Type B pancreatic cell (in vitro differentiated cells): Measurements from ENCODE around the gene FSTL3. TPM values are rescaled to one million over a fixed set of nuclear protein-coding genes. Genes with fewer than 3 reads are reported as not detected.

Experiments used
- DNase-seq: peaks from one replicate; pipeline ENCODE4 v3.0.0; 2021; ENCODE audit warnings: mixed read lengths; ENCODE audit not compliant: unreplicated experiment; ENCODE audit errors: extremely low spot score
- H3K27ac Mint-ChIP-seq: 2 replicates; pipeline ENCODE4 v1.8.0; 2021; ENCODE audit warnings: mild to moderate bottlenecking, mixed read lengths
- H3K27me3 Mint-ChIP-seq: 2 replicates; pipeline ENCODE4 v1.8.0; 2021; ENCODE audit warnings: mixed read lengths
- H3K36me3 Mint-ChIP-seq: 2 replicates; pipeline ENCODE4 v1.8.0; 2021; ENCODE audit warnings: mixed read lengths
- H3K4me1 Mint-ChIP-seq: one replicate; pipeline ENCODE4 v1.8.0; 2021; ENCODE audit warnings: mixed read lengths; ENCODE audit not compliant: unreplicated experiment
- H3K4me3 Mint-ChIP-seq: 2 replicates; pipeline ENCODE4 v1.8.0; 2021; ENCODE audit warnings: mild to moderate bottlenecking, mixed read lengths
- H3K9me3 Mint-ChIP-seq: 2 replicates; pipeline ENCODE4 v1.8.0; 2021; ENCODE audit warnings: mixed read lengths
- total RNA-seq: library from RNA; stranded (reverse); gene quantifications from 2 replicates; pipeline ENCODE4 v1.2.1, GENCODE V29; 2021; ENCODE audit warnings: low replicate concordance
- TF ChIP-seq, protein P1 (sequence below): fragments of 200-600 bp; sonication (generic); conservative IDR thresholded peaks from 2 replicates; pipeline ENCODE4 v1.5.0; 2021; ENCODE audit warnings: antibody characterized with exemption, mild to moderate bottlenecking

Gene FSTL3
- total RNA-seq, 1 donor from 2014 or later: 11.0 TPM

DNA sequence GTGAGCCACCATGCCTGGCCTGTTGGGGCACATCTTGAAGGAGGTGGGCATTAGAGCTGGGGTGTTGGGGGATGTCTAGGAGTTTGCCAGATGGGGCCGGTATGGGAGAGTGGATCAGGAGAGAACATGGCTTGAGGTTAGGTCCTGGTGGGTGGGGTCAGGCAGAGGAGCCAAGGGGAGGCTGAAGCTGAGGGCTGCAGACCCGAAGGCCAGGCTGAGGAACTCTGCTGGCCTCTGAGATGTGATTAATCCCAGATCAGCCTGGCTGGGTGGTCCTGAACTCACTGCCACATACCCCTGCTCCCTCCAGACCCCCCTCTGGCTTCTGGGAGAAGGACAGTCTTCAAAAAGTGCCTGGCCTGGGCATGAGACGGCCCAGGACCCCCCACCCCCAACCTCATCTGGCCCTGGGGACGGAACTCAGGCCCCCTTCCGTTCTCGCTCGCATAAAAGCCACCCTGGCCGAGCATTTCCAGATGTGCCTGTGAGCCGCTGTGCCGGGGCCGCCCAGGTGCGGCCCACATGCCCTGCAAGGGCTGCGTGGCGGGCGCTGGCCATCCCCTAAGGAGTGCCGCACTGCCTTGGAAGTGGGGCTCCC lies 2.7 kb downstream of the FSTL3 start:
- peaks cover 7% of the 10 kb centered on the region for H3K4me1 Mint-ChIP-seq
- no peaks in the 10 kb centered on the region for H3K9me3 Mint-ChIP-seq
- DNase-seq: no peak
- H3K27me3 Mint-ChIP-seq: peaks cover 6% of the 10 kb centered on the region
- TF ChIP-seq, protein P1, sequence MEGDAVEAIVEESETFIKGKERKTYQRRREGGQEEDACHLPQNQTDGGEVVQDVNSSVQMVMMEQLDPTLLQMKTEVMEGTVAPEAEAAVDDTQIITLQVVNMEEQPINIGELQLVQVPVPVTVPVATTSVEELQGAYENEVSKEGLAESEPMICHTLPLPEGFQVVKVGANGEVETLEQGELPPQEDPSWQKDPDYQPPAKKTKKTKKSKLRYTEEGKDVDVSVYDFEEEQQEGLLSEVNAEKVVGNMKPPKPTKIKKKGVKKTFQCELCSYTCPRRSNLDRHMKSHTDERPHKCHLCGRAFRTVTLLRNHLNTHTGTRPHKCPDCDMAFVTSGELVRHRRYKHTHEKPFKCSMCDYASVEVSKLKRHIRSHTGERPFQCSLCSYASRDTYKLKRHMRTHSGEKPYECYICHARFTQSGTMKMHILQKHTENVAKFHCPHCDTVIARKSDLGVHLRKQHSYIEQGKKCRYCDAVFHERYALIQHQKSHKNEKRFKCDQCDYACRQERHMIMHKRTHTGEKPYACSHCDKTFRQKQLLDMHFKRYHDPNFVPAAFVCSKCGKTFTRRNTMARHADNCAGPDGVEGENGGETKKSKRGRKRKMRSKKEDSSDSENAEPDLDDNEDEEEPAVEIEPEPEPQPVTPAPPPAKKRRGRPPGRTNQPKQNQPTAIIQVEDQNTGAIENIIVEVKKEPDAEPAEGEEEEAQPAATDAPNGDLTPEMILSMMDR: no peak
- peak overlapping the region; percentile 61 for H3K27ac Mint-ChIP-seq
- H3K36me3 Mint-ChIP-seq: no peaks in the 10 kb centered on the region
- peak overlapping the region; percentile 83 for H3K4me3 Mint-ChIP-seq

DNA sequence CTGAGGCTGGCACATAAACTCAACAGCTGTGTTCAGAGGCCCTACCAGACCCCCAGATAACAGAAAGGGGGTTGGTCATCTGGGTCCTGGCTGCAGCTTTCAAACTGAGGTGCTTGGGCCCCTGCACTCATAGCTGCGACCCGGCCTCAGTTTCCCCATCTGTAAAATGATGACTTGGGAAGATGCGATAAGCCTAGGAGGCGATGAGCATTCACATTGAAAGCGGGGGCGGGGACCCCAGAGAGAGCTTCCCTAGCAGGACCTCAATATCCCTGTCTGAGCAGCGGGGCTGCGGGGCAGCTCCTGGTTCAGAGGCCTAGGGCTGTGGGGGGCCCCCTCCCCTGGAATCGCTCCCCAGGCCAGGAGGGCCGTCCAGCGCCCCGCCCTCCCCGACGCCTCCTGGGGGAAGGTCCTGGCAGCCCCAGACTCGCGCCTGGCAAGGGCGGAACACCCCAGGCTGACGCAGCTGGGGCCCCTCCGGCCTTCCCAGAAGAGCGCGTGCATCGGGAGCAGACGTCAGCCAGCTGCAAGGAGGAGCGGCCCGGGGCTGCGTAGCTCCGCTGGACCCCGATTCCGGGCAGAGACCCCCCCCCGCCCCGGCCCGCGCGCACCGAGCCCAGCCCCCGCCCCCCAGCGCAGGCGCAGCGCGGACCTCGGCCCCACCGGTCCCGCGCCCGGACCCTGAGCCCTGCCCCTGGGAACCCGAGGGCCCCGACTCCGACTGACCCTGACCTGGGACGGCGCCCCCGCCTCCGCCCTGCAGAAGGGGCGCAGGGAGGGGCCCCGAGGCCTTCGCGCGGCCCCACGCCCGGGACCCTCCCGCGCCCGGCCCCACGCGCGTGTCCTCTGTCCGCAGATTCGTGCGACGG lies 3.5 kb downstream of the FSTL3 start:
- H3K4me3 Mint-ChIP-seq: peak overlapping the region; percentile 83
- H3K27me3 Mint-ChIP-seq: peaks cover 6% of the 10 kb centered on the region
- peaks cover 7% of the 10 kb centered on the region for H3K4me1 Mint-ChIP-seq
- no peaks in the 10 kb centered on the region for H3K36me3 Mint-ChIP-seq
- DNase-seq: no peak
- no peak overlapping the region for H3K27ac Mint-ChIP-seq
- H3K9me3 Mint-ChIP-seq: no peaks in the 10 kb centered on the region
- TF ChIP-seq, protein P1: no peak

DNA sequence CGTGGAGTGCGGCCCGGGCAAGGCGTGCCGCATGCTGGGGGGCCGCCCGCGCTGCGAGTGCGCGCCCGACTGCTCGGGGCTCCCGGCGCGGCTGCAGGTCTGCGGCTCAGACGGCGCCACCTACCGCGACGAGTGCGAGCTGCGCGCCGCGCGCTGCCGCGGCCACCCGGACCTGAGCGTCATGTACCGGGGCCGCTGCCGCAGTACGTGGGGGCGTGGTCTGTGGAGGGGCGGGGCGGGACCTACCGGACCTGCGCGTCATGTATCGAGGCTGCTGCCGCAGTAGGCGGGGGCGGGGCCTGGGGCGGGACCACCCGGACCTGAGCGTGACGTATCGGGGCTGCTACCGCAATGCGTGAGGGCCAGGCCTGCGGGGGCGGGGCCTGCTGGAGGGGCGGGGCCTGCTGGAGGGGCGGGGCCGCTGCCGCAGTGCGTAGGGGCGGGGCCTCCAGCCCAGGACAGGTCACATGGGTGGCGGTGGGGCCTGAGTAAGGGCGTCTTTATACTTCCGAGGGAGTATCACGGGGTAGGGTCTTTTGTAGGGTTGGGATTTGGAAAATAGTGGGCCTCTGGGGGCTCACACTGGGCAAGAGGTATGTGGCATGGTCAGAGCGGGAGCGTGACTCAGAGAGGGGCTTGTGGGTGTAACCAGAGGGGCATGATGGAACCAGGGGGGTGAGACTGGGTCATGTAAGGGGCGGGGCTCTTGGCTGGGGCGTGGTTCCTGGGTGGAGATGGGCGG lies 4.3 kb downstream of the FSTL3 start:
- peak; percentile 100 for DNase-seq
- Mint-ChIP-seq H3K27ac (peak overlapping the region; percentile 96), H3K9me3 (no peaks in the 10 kb centered on the region), H3K36me3 (no peaks in the 10 kb centered on the region), H3K4me1 (peaks cover 2% of the 10 kb centered on the region), H3K27me3 (peaks cover 1% of the 10 kb centered on the region), H3K4me3 (peak overlapping the region; percentile 94)
- TF ChIP-seq, protein P1: peak; percentile 56

DNA sequence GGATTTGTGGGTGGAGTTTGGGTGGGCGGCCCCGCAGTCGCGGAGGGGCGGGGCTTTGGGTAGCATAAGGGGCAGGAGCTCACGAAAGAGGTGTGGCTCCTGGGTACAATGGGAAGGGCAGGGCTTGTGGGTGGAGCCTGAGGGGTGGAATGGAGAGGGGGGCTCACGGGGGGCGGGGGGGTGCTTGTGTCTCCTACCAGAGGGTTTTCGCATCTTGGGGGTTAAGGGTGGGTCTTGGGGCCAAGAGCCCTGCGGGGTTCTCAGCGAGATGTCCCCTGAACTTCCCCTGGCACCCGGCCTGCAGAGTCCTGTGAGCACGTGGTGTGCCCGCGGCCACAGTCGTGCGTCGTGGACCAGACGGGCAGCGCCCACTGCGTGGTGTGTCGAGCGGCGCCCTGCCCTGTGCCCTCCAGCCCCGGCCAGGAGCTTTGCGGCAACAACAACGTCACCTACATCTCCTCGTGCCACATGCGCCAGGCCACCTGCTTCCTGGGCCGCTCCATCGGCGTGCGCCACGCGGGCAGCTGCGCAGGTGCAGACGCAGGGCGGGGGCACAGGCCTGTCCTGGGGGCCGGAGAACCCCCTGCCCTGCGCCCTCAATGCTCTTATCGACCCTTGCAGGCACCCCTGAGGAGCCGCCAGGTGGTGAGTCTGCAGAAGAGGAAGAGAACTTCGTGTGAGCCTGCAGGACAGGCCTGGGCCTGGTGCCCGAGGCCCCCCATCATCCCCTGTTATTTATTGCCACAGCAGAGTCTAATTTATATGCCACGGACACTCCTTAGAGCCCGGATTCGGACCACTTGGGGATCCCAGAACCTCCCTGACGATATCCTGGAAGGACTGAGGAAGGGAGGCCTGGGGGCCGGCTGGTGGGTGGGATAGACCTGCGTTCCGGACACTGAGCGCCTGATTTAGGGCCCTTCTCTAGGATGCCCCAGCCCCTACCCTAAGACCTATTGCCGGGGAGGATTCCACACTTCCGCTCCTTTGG lies 5.1 kb downstream of the FSTL3 start:
- peak overlapping the region; percentile 96 for H3K27ac Mint-ChIP-seq

More for the DNA sequence above, 5.1 kb downstream of the FSTL3 start:
- no peak for DNase-seq
- TF ChIP-seq, protein P1: no peak
- Mint-ChIP-seq H3K4me3 (peak overlapping the region; percentile 94), H3K4me1 (no peaks in the 10 kb centered on the region), H3K36me3 (no peaks in the 10 kb centered on the region), H3K27me3 (no peaks in the 10 kb centered on the region), H3K9me3 (no peaks in the 10 kb centered on the region)
